ENCODE data around the gene GBP3.
A peak's percentile ranks its signal among the peaks of the same experiment; 100 is the strongest.
"Not testable (repeated sequence)": the region's sequence is repeated elsewhere in the genome, so short reads cannot be mapped to it uniquely, and the experiment has no call there.

Gene GBP3

DNA sequence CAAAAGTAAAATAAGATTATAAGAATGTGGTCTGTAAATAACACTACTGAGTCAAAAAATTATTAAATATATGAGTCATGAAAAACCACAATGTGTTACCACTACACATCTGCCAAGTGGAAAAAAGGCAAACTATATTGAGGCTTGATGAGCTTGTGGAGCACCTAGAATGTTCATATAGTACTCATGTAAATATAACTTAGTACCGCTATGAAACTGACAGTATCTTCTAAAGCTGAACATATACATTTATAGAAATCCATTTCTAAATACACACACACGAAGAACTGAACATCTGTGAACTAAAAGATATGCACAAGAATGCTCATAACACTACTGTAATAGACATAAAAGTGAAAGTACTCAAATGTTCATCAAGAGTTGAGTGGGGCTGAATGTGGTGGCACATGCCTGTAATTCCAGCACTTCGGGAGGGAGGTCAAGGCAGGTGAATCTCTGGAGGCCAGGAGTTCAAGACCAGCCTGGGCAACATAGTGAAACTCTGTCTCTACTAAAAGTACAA is 18.5 kb upstream of the GBP3 start:
- no peaks in the 10 kb centered on the region for H3K27me3 ChIP-seq (replicated peaks; ENCODE audit: control insufficient read depth, insufficient read depth, low read length)
- TF ChIP-seq, protein P1, sequence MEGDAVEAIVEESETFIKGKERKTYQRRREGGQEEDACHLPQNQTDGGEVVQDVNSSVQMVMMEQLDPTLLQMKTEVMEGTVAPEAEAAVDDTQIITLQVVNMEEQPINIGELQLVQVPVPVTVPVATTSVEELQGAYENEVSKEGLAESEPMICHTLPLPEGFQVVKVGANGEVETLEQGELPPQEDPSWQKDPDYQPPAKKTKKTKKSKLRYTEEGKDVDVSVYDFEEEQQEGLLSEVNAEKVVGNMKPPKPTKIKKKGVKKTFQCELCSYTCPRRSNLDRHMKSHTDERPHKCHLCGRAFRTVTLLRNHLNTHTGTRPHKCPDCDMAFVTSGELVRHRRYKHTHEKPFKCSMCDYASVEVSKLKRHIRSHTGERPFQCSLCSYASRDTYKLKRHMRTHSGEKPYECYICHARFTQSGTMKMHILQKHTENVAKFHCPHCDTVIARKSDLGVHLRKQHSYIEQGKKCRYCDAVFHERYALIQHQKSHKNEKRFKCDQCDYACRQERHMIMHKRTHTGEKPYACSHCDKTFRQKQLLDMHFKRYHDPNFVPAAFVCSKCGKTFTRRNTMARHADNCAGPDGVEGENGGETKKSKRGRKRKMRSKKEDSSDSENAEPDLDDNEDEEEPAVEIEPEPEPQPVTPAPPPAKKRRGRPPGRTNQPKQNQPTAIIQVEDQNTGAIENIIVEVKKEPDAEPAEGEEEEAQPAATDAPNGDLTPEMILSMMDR (IDR thresholded peaks at IDR 0.05; ENCODE audit: insufficient read depth, low read length, poor library complexity, severe bottlenecking), result no peak
- no peaks in the 10 kb centered on the region for H3K36me3 ChIP-seq (ENCODE audit: control insufficient read depth, insufficient read depth, low read length)
- peak; percentile 78 for DNase-seq (ENCODE audit: extremely low read depth, insufficient read length)
- no peak overlapping the region for H3K4me3 ChIP-seq (replicated peaks; ENCODE audit: low read depth, low read length)

DNA sequence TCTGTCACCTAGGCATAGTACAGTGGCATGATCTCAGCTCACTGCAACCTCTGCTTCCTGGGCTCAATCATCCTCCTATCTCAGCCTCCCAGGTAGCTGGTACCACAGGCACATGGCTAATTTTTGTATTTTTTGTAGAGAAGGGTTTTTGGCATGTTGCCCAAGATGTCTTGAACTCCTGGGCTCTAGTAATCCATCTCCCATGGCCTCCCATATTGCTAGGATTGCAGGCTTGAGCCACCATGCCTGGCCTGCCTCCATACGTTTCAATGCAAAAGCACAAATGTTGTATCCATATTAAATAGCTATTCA is 17.6 kb upstream of the GBP3 start:
- Histone ChIP-seq H3K4me3 (replicated peaks; ENCODE audit: low read depth, low read length) (no peak overlapping the region), H3K36me3 (ENCODE audit: control insufficient read depth, insufficient read depth, low read length) (no peaks in the 10 kb centered on the region), H3K27me3 (replicated peaks; ENCODE audit: control insufficient read depth, insufficient read depth, low read length) (no peaks in the 10 kb centered on the region)
- no peak for DNase-seq (ENCODE audit: extremely low read depth, insufficient read length)
- TF ChIP-seq, protein P1 (IDR thresholded peaks at IDR 0.05; ENCODE audit: insufficient read depth, low read length, poor library complexity, severe bottlenecking), result no peak

DNA sequence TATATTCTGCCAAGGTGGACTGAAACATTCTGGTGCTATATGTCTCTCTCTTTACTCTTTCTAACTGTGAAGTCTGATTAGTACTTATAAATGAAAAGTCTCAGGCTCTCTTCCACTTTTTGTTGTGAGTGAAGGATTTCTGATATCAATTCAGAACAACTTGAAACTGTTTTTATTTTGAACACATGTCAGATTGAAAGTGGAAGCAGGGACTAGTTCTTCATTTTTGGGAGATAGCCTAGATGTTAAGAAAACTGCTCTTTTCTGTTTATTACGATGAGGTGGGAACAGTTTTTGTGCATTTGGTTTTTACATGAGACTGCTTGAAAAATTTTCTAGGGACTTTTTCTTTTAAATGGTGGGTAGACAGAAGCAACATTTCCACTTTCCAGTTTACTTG is 14.5 kb upstream of the GBP3 start:
- Histone ChIP-seq H3K36me3 (ENCODE audit: control insufficient read depth, insufficient read depth, low read length) (no peaks in the 10 kb centered on the region), H3K4me3 (replicated peaks; ENCODE audit: low read depth, low read length) (no peak overlapping the region), H3K27me3 (replicated peaks; ENCODE audit: control insufficient read depth, insufficient read depth, low read length) (no peaks in the 10 kb centered on the region)
- TF ChIP-seq, protein P1 (IDR thresholded peaks at IDR 0.05; ENCODE audit: insufficient read depth, low read length, poor library complexity, severe bottlenecking), result no peak
- no peak for DNase-seq (ENCODE audit: extremely low read depth, insufficient read length)

DNA sequence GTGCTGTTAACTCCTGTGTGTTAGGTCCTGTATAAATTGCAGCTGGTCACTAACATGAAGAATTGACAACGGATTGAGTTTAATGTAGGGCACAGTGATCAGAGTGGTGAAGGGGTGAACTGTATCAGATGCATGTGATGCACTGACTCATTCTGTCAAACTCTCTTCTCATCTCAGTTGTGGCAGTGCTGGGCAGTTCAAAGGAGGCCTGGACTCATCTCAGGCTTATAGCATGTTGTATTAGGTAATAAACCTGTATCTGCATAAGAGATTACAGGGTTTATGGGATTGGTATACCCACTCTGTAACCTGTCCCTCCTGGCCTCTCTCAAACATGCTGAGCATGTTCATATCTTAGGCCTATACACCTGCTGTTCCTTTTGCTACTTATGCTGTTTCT is 12.4 kb upstream of the GBP3 start:
- TF ChIP-seq, protein P1 (IDR thresholded peaks at IDR 0.05; ENCODE audit: insufficient read depth, low read length, poor library complexity, severe bottlenecking), result no peak
- no peak overlapping the region for H3K4me3 ChIP-seq (replicated peaks; ENCODE audit: low read depth, low read length)
- no peak for DNase-seq (ENCODE audit: extremely low read depth, insufficient read length)
- H3K36me3 ChIP-seq (ENCODE audit: control insufficient read depth, insufficient read depth, low read length), result no peaks in the 10 kb centered on the region
- no peaks in the 10 kb centered on the region for H3K27me3 ChIP-seq (replicated peaks; ENCODE audit: control insufficient read depth, insufficient read depth, low read length)

DNA sequence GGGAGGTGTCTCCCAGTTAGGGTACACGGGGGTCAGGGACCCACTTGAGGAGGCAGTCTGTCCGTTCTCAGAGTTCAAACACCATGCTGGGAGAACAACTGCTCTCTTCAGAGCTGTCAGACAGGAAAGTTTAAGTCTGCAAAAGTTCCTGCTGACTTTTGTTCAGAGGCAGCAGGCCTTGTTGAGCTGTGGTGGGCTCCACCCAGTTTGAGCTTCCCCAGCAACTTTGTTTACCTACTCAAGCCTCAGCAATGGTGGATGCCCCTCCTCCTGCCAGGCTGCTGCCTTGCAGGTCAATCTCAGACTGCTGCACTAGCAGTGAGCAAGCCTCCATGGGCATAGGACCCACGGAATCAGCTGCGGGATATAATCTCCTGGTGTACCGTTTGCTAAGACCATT is 11.3 kb upstream of the GBP3 start:
- H3K27me3 ChIP-seq (replicated peaks; ENCODE audit: control insufficient read depth, insufficient read depth, low read length); H3K36me3 ChIP-seq (ENCODE audit: control insufficient read depth, insufficient read depth, low read length); DNase-seq (ENCODE audit: extremely low read depth, insufficient read length); H3K4me3 ChIP-seq (replicated peaks; ENCODE audit: low read depth, low read length): not testable (repeated sequence)

DNA sequence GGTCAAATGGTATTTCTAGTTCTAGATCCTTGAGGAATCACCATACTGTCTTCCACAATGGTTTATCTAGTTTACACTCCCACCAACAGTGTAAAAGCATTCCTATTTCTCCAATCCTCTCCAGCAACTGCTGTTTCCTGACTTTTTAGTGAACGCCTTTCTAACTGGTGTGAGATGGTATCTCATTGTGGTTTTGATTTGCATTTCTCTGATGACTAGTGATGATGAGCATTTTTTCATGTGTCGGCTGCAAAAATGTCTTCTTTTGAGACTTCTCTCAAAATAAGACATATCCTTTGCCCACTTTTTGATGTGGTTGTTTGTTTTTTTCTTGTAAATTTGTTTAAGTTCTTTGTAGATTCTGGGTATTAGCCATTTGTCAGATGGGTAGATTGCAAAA is 6.4 kb upstream of the GBP3 start:
- not testable (repeated sequence) for H3K36me3 ChIP-seq (ENCODE audit: control insufficient read depth, insufficient read depth, low read length); DNase-seq (ENCODE audit: extremely low read depth, insufficient read length); H3K4me3 ChIP-seq (replicated peaks; ENCODE audit: low read depth, low read length); H3K27me3 ChIP-seq (replicated peaks; ENCODE audit: control insufficient read depth, insufficient read depth, low read length)

DNA sequence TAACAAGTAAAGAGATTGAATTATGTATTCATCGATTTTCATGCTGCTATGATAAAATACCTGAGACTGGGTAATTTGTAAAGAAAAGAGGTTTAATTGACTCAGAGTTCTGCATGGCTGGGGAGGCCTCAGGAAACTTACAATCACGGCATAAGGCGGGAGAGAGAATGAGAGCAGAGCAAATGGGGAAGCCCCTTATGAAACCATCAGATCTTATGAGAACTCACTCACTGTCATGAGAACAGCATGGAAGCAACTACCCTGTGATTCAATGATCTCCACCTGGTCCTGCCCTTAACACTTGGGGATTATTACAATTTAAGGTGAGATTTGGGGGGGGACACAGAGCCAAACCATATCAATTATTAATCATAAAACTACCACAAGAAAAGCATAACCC is 3.3 kb upstream of the GBP3 start:
- no peaks in the 10 kb centered on the region for H3K36me3 ChIP-seq (ENCODE audit: control insufficient read depth, insufficient read depth, low read length)
- DNase-seq (ENCODE audit: extremely low read depth, insufficient read length), result no peak
- TF ChIP-seq, protein P1 (IDR thresholded peaks at IDR 0.05; ENCODE audit: insufficient read depth, low read length, poor library complexity, severe bottlenecking), result no peak
- no peaks in the 10 kb centered on the region for H3K27me3 ChIP-seq (replicated peaks; ENCODE audit: control insufficient read depth, insufficient read depth, low read length)
- H3K4me3 ChIP-seq (replicated peaks; ENCODE audit: low read depth, low read length), result no peak overlapping the region

All from GM06990 (cell line).